Nephron (organoid): ENCODE data around the gene FRY.
"Not testable (repeated sequence)": the region's sequence is repeated elsewhere in the genome, so short reads cannot be mapped to it uniquely, and the experiment has no call there.

Experiments used
- H3K27ac Mint-ChIP-seq, 3 experiments: 2 replicates each; pipeline ENCODE4 v1.8.0; 2020; ENCODE audit warnings: mixed read lengths in 3 of 3, mild to moderate bottlenecking in 2 of 3, moderate library complexity in 1 of 3
- H3K27me3 Mint-ChIP-seq: 2 replicates; pipeline ENCODE4 v1.8.0; 2021; ENCODE audit warnings: low read depth, mild to moderate bottlenecking, moderate library complexity, mixed read lengths
- H3K36me3 Mint-ChIP-seq: 2 replicates; pipeline ENCODE4 v1.8.0; 2020; ENCODE audit warnings: low read depth, mixed read lengths
- H3K4me1 Mint-ChIP-seq: 2 replicates; pipeline ENCODE4 v1.8.0; 2020; ENCODE audit warnings: mixed read lengths
- H3K4me3 Mint-ChIP-seq, 3 experiments: 2 replicates each; pipeline ENCODE4 v1.8.0; 2020; ENCODE audit warnings: mild to moderate bottlenecking in 3 of 3, mixed read lengths in 3 of 3, moderate library complexity in 2 of 3
- H3K9me3 Mint-ChIP-seq: 2 replicates; pipeline ENCODE4 v1.8.0; 2020; ENCODE audit warnings: mixed read lengths
- TF ChIP-seq, protein P1 (sequence below), 3 experiments: fragments of 200-600 bp; sonication (generic); IDR thresholded peaks; one replicate each; pipeline ENCODE4 v1.5.0; 2021; ENCODE audit warnings: antibody characterized with exemption in 3 of 3; ENCODE audit not compliant: unreplicated experiment in 3 of 3

The FRY gene

DNA sequence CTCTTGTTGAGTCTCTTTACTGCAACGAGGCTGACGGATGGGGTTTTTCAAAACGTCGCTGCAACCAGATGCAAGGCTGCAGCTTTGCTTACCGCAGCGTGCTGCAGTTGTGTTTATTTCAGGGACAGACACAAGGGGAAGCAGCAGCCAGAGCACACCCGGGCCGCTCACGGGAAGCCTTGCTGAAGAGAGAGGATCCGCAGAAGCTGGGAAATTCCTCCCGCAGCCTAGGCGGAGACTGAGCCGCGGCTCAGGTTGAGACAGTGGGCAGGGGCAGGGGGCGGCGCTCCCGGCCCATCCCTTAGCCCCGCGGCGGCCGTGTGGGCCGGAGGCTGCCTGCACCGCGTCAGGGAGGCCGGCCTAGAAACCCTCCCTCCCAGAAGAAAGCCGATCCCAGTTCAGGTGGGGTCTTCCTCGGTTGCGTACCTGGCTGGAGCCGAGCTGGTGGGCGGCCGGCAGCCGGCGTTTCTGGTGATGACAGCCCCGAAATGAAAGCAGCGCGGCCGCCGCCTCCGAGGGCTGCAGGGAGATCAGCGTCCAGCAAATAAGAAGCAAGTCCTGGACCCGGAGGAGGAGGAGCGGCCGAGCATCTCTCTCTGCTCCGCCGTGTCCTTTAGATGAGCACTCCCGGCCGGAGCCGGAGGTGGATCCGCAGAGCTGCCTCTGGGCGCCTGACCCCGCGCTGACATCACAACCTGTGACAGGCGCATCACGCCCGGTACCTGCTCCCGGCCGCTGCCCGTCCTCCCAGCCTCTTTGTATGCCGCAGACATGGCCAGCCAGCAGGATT lies at the start of gene FRY:
Gene FRY, plus strand, starts transcription at position 750 of the 790 bp plus-strand sequence. Its CDS starts 22 bp downstream, at position 772.
- H3K27ac Mint-ChIP-seq: peak within 1 kb of the TSS; percentile 48 to 83 (median 77)
- peak within 1 kb of the TSS; percentile 94 to 96 (median 95) for H3K4me3 Mint-ChIP-seq
- H3K9me3 Mint-ChIP-seq: no peaks in the 10 kb centered on the region
- TF ChIP-seq, protein P1, sequence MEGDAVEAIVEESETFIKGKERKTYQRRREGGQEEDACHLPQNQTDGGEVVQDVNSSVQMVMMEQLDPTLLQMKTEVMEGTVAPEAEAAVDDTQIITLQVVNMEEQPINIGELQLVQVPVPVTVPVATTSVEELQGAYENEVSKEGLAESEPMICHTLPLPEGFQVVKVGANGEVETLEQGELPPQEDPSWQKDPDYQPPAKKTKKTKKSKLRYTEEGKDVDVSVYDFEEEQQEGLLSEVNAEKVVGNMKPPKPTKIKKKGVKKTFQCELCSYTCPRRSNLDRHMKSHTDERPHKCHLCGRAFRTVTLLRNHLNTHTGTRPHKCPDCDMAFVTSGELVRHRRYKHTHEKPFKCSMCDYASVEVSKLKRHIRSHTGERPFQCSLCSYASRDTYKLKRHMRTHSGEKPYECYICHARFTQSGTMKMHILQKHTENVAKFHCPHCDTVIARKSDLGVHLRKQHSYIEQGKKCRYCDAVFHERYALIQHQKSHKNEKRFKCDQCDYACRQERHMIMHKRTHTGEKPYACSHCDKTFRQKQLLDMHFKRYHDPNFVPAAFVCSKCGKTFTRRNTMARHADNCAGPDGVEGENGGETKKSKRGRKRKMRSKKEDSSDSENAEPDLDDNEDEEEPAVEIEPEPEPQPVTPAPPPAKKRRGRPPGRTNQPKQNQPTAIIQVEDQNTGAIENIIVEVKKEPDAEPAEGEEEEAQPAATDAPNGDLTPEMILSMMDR (IDR thresholded peaks at IDR 0.05; ENCODE audit: unreplicated experiment in 3 of 3): peak in 1 of 3 experiments; percentile 33
- H3K4me1 Mint-ChIP-seq: peaks cover 46% of the 10 kb centered on the region
- H3K27me3 Mint-ChIP-seq: peaks cover 12% of the 10 kb centered on the region
- no peaks in the 10 kb centered on the region for H3K36me3 Mint-ChIP-seq

DNA sequence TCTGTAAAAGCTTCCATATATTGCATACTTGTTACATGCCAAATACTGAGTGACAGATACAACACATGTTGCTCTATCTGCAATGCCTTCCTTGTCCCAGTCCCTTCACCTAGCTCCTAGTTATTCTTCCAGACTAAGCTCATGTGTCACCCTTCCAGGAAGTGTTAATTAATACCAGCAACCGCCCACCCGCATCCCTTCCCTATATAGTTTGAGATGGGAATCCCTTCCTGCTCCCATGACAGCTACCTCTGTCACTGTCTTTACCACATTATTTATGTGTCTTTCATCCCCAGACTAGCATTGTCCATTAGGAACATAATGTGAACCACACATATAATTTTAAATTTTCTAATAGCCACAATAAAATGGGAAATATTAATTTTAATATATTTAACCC lies 49.5 kb upstream of the FRY start:
- Mint-ChIP-seq H3K4me1 (peaks cover 4% of the 10 kb centered on the region), H3K36me3 (no peaks in the 10 kb centered on the region), H3K27ac (no peak overlapping the region), H3K9me3 (no peaks in the 10 kb centered on the region), H3K4me3 (no peak overlapping the region), H3K27me3 (no peaks in the 10 kb centered on the region)
- TF ChIP-seq, protein P1 (IDR thresholded peaks at IDR 0.05; ENCODE audit: unreplicated experiment in 3 of 3): no peak

DNA sequence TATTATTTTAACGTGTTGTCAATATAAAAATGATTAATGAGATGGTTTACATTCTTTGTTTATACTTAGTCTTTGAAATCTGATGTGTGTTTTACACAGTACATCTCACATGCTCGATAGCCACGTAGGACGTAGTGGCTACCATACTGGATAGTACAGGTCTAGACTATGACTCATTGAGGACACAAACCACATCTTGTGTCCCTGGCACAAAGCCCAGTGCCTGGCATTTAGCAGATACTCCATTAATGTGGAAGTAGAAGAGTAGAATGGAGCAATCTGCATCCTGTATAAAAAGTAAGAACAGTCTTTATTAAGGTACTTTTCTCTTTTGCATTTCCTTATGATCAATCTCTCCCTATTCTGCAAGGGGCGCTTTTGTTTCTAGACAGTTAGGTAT lies 49.0 kb upstream of the FRY start:
- Mint-ChIP-seq H3K27me3 (no peaks in the 10 kb centered on the region), H3K9me3 (no peaks in the 10 kb centered on the region), H3K36me3 (no peaks in the 10 kb centered on the region), H3K27ac (no peak overlapping the region), H3K4me1 (peaks cover 8% of the 10 kb centered on the region), H3K4me3 (no peak overlapping the region)
- TF ChIP-seq, protein P1 (IDR thresholded peaks at IDR 0.05; ENCODE audit: unreplicated experiment in 3 of 3): no peak

DNA sequence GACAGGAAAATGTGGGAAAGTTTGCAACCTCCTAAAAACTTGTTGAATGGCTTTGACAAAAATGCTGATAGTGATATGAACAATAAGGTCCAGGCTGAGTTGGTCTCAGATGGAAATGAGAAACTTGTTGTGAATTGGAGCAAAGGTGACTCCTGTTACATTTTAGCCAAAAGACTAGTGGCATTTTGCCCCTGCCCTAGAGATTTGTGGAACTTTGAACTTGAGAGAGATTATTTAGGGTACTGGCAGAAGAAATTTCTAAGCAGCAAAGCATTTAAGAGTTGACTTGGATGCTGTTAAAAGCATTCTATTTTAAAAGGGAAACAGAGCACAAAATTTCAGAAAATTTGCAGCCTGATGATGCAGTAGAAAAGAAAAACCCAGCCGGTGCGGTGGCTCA lies 47.9 kb upstream of the FRY start:
- H3K4me1 Mint-ChIP-seq, H3K36me3 Mint-ChIP-seq, H3K9me3 Mint-ChIP-seq, H3K27me3 Mint-ChIP-seq, H3K27ac Mint-ChIP-seq, H3K4me3 Mint-ChIP-seq: not testable (repeated sequence)

DNA sequence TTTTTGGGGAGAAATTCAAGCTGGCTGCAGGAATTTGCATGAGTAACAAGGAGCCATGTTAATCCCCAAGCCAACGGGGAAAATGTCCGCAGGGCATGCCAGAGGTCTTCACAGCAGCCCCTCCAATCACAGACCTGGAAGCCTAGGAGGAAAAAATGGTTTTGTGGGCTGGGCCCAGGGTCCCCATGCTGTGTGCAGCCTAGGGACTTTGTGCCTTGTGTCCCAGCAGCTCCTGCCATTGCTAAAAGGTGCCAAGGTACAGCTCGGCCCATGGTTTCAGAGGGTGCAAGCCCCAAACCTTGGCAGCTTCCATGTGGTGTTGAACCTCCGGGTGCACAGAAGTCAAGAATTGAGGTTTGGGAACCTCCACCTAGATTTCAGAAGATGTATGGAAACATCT lies 47.2 kb upstream of the FRY start:
- H3K4me3 Mint-ChIP-seq, H3K4me1 Mint-ChIP-seq, H3K27me3 Mint-ChIP-seq, H3K9me3 Mint-ChIP-seq, H3K27ac Mint-ChIP-seq, H3K36me3 Mint-ChIP-seq: not testable (repeated sequence)

DNA sequence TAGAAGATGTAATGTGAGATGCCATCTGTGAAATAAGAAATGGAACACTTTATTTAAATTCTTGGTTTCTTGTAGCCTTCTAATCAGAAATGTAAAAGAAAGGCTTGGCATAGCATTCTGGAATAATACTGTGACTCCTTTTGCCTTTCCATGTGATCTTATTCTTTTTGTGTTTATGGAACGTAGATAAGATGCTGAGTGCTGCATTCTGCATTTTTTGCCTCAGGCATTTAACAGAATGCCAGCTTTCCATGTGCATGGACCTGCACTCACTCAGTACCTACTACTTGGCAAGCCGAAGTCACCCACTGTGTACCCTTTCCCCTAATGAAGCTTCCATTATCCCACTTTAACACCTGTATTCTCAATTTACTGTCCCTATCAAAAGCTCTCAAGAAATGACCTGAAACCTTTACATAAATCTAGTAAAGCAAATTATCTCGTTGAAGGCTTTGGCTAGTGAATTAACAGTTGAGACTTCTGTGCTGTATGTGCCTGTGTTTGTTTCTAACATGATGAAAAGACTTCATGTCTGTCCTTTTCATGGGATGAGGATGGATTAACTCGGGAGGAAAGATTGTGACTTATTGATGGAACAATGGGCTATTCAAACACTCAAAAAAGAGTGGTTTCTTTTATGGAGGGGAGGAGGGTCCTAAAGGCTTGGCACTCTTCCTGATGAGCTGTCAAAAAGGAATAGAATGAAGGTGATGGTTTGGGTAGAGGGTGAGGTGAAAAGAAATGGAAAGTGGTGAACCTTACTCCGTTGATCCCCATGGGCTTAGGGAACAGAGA lies 44.7 kb upstream of the FRY start:
- Mint-ChIP-seq H3K4me1 (peaks cover 8% of the 10 kb centered on the region), H3K27ac (no peak overlapping the region), H3K36me3 (no peaks in the 10 kb centered on the region), H3K4me3 (no peak overlapping the region), H3K27me3 (no peaks in the 10 kb centered on the region), H3K9me3 (no peaks in the 10 kb centered on the region)
- TF ChIP-seq, protein P1 (IDR thresholded peaks at IDR 0.05; ENCODE audit: unreplicated experiment in 3 of 3): no peak
